Activated CD4-positive, alpha-beta T cell treated with anti-CD3 and anti-CD28 coated beads for 48 hours (primary cell): ENCODE data around the gene SNX17.
"Not testable (repeated sequence)": the region's sequence is repeated elsewhere in the genome, so short reads cannot be mapped to it uniquely, and the experiment has no call there.

Experiments
- DNase-seq: peaks from one replicate; pipeline ENCODE4 v3.0.0-alpha.2; 2020

SNX17 gene

DNA sequence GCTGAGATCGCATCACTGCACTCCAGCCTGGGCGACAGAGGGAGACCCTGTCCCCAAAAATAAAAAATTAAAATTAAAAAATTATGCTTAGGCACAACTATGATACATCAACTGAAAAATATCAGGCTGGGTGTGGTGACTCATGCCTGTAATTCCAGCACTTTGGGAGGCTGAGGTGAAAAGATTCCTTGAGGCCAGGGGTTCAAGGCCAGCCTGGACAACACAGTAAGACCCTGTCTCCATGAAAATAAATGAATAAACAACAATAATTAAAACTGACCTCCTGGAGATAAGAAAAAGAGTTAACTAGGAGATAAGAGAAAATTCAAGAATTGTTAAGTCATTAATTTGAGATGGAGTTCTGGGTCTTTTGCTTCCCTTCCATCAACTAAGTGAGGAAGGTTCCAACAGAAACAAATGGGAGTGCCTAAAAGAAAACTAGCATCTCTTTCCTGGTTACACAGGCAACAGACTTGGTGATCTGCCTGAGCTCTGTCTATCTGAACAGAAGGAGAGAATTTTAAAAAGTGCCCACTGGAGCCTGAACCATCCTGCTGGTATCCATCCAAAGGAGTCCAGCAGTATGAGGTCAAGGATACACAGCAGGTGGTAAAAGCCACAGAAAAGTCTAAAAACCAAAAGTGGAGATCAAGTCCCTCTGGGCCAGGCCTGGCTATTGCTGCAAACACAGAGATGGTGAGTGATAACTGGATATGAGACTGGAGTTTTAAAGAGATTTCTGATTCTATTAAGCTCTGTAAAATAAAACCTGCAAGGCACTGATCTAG, 30.1 kb downstream of the SNX17 start:
- DNase-seq: no peak

DNA sequence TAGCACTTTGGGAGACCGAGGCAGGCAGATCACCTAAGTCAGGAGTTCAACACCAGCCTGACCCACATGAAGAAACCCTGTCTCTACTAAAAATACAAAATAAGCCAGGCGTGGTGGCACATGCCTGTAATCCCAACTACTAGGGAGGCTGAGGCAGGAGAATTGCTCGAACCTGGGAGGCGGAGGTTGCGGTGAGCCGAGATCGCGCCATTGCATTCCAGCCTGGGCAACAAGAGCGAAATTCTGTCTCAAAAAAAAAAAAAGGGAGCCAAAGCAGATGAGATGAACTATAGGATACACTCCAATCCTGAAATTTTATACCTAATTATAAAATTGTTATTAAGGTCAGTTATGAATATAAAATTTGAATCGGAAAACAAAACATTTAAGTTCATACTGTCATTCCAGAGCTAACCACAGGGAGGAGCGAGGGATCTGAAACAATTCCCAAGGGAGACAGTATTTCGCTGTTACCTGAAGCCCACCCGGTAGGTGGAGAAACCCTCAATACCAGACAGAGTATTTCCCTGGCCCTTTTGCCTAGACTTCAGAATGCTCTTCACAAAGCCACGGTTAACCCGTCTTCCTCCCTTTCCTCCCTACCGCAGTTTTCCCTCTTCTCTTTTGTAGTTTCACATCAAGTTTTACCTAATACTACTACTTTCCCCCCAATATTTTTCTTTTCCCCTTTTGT, 37.5 kb downstream of the SNX17 start:
- DNase-seq: no peak

DNA sequence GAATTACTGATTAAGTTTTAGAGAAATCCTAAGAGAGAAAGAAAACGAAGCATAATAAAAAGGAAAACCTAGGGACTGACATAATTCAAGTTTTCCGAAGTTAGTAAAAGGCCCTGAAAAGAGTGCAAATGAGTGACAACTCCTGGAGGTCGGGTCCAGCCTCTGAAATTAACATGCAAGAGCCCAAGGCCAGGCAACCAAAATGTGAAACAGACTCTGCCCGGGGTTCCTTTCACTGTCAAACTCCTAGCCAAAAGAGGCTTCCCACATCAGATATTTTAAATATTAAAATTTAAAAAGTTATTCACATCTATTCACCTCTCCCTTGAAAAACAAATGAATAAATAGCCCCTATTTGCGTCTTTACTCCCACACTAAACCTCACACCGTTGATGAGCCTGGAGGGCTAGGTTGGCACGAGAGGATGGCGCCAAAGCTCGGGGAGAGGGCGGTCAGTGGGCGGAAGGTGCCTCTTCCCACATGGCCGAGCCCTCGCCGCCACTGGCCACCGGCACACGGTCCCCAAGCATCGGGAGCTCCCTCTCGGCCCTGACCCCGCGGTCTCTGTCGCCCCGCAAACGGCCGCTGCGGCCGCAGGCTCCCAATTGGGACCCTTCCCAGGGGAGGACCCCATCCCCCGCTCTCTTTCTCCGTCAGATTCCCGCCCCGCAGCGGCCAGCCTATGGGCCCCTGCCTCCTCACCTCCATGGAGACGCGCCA, 38.3 kb downstream of the SNX17 start:
- no peak for DNase-seq

DNA sequence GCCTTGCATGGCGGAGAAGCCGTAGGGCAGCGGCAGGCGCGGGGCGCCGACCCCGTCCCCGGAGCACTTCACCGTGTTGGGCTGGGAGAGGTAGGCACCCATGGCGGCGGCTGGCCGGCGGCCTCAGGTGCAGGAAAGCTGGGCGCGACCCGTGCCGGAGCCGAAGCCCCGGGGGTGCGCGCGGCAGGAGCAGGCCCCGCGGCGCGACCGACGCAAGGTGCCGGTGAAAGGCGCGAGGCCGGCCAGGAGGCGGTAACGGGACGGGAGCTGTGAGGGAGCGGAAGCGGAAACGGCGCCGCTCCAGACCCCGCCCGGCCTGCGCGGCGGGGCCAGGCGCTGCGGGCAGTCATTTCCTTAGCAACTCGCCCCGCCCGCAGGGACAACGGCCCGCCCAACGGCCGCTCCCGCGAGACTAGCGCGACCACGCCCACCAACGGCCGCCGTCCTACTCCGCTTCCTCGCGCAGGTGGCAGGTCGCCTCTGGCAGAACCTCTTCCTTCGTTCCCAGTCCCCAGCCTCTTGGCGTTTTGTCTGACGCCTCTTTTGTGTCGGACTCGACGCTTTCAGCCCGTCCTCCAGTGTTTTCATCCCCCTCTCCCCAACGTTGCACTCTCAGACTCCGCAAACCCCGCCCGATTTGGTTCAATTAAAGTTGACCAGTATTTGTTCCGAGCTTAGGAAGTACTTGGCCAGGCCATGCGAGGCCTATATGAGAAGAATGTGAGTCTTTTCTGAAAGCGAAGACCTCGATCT, 39.1 kb downstream of the SNX17 start, which contains the start of gene PPM1G:
TSS of gene PPM1G (minus strand) at position 271 of the 753 bp plus-strand sequence. CDS start at position 102, 169 bp downstream.
- DNase-seq: peak; percentile 98

DNA sequence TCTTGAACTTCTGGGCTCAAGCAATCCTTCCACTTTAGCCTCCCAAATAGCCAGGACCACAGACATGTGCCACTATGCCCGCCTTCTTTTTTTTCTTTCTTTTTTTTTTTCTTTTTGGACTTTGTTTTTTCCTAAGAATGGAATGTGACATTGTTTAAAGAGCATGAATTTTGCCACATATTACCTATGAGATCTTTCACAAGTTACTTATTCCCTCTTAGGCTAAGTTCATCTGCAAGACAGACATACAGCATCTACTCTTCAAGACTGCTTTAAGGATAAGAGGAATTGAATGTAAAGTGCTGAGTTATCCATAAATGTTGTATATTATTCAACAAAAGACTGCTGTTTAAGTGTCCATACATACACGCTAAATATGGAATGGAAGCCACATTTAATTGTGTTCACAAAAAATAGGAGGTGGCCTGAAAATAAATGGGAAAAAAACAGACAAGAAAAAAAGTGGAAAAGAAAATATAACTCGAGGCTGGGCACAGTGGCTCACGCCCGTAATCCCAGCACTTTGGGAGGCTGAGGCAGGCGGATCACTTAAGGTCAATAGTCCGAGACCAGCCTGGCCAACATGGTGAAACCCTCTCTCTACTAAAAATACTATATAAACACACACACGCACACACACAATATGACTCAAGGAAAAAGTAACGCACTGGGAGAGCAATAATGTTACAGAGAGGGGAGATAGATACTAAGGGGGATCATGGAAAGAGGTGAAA, 42.2 kb downstream of the SNX17 start:
- no peak for DNase-seq

DNA sequence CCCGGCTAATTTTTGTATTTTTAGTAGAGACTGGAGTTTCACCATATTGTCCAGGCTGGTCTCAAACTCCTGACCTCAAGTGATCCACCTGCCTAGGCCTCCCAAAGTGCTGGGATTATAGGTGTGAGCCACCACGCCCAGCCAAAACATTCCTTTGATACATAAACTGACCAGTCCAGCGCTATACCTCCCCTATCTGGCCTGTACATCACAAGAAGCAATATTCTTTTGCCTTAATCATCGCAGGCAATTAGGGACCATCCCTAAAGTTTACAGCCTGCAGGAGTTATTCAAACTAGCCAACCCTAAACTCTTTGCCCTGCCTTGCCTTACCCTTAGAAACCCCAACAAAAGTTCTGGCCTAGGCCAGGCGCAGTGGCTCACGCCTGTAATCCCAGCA, 45.7 kb downstream of the SNX17 start:
- DNase-seq: no peak

DNA sequence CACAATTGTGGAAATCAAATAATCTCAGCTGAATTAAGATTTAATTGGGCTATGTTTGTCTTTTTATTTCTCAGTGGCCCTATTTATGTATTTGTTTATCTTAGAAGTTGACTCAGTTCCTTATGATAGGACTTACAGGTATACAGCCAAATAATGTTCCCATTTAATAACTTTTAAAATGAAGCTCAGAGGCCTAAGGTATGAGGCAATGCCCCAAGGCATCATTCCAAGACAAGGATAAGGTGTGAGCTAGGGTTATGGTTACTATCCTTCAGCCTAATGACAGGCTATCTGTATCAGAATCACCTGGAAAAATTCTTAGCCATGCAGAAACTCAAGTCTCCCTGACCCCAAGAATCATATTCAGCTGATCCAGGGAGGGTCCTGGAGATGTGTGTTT, 50.6 kb downstream of the SNX17 start:
- no peak for DNase-seq

DNA sequence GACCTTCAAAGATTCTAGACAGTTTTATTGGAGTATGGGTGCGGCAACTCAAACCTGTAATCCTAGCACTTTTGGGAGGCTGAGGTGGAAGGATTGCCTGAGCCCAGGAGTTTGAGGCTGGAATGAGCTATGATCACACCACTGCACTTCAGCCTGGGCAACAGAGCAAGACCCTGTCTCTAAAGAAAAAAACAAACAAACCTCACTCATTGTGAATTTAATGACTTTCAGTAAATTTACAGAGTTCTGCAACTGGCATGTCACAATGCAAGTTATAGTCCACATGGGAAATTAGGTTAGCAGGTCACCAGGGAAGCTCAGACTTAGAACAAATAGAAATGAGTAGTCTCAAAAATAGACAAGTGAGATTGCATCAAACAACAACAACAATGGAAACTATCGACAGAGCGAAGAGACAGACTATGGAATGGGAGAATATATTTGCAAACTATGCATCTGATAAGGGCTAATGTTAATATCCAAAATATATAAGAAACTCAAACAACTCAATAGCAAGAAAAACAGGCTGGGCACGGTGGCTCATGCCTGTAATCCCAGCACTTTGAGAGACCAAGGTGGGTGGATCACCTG, 51.3 kb downstream of the SNX17 start:
- no peak for DNase-seq

DNA sequence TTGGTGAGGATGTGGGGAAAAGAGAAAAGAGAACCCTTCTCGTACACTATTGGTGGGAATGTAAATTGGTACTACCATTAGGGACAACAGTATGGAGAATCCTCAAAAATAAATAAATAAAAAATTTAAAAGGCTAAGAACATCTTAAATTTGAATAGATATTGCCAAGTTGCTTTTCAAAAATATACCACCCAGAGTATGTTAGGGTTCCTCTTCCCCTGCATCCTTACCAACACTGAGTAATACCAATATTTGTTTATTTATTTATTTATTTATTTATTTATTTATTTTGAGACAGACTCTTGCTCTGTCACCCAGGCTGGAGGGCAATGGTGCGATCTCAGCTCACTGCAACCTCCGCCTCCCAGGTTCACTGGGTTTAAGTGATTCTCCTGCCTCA, 52.5 kb downstream of the SNX17 start:
- DNase-seq: no peak

DNA sequence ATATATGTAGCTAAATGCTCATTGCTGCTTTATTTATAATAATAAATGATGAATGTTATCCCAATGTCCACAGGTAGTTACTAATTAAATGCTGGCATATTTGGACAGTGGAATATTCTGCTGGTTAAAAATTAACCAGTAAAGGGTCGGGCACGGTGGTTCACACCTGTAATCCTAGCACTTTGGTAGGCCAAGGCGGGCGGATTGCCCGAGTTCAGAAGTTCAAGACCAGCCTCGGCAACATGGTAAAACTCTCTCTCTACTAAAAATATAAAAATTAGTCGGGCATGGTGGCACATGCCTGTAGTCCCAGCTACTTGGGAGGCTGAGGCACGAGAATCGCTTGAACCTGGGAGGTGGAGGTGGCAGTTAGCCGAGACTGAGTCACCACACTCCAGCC, 54.6 kb downstream of the SNX17 start:
- not testable (repeated sequence) for DNase-seq
